Neural progenitor cell (in vitro differentiated cells): ENCODE results near the gene DHCR24.

Experiments
- CTCF ChIP-seq: fragments of 200-600 bp; sonication (generic); IDR thresholded peaks from 2 replicates; pipeline ENCODE4 v1.5.1; 2017; ENCODE audit warnings: antibody characterized with exemption, mild to moderate bottlenecking
- EZH2 ChIP-seq: fragments of 200-600 bp; sonication (generic); IDR thresholded peaks from 2 replicates; pipeline ENCODE4 v1.6.1; 2017; ENCODE audit warnings: antibody characterized with exemption, mild to moderate bottlenecking, moderate library complexity

GRCh38 chr1:54927472-54928240 lies 40.7 kb upstream of the DHCR24 start:
- TF ChIP-seq CTCF (no peak), EZH2 (no peak)
